ENCODE data around the gene STXBP4. TPM values are rescaled to one million over a fixed set of nuclear protein-coding genes. Genes with fewer than 3 reads are reported as not detected.

STXBP4 gene
- total RNA-seq, 1 experiment from 2014 or later = 12.0 TPM

DNA sequence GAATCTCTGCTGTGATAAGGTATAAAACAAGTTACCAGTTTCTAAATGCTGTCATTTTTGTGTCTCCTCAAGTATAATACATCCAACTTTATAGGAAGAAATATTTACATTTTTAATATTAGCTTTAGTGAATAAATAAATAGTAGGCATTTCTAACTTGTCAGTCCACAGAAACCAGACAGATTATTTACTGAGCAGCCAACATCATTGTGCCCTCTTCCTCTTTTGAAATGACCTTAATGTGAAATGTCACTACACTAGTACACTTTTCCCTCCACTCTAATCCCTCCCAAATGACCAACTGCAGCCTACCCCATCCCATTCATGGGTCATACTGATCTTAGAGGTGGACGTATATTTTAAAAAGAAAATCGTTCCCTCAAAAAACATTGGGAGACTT is 9.2 kb downstream of the STXBP4 start:
- intact Hi-C loops (cut with micrococcal nuclease; ENCODE audit: unreplicated experiment) = no loop called here
- H3K4me3 ChIP-seq = no peak overlapping the region
- no peaks in the 10 kb centered on the region for H3K4me1 ChIP-seq (replicated peaks; ENCODE audit: insufficient read depth)
- no peak overlapping the region for H2AFZ ChIP-seq
- no peaks in the 10 kb centered on the region for H4K20me1 ChIP-seq (ENCODE audit: insufficient read depth)
- H3K79me2 ChIP-seq (ENCODE audit: low read depth) = no peaks in the 10 kb centered on the region
- no peaks in the 10 kb centered on the region; the same call in 1 of the 2 replicates for H3K9me2 ChIP-seq (ENCODE audit: insufficient read depth)
- no peak overlapping the region for H3K4me2 ChIP-seq
- no peak for TF ChIP-seq EZH2 (IDR thresholded peaks at IDR 0.05; ENCODE audit: low read depth)
- TF ChIP-seq, protein P1, sequence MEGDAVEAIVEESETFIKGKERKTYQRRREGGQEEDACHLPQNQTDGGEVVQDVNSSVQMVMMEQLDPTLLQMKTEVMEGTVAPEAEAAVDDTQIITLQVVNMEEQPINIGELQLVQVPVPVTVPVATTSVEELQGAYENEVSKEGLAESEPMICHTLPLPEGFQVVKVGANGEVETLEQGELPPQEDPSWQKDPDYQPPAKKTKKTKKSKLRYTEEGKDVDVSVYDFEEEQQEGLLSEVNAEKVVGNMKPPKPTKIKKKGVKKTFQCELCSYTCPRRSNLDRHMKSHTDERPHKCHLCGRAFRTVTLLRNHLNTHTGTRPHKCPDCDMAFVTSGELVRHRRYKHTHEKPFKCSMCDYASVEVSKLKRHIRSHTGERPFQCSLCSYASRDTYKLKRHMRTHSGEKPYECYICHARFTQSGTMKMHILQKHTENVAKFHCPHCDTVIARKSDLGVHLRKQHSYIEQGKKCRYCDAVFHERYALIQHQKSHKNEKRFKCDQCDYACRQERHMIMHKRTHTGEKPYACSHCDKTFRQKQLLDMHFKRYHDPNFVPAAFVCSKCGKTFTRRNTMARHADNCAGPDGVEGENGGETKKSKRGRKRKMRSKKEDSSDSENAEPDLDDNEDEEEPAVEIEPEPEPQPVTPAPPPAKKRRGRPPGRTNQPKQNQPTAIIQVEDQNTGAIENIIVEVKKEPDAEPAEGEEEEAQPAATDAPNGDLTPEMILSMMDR (conservative IDR thresholded peaks at IDR 0.05) = no peak
- CTCF ChIA-PET = no interaction called here
- peaks cover 13% of the 10 kb centered on the region; the same call in 1 of the 2 replicates for H3K9me3 ChIP-seq (ENCODE audit: insufficient read depth, low read depth)
- no peaks in the 10 kb centered on the region for H3K27me3 ChIP-seq (ENCODE audit: insufficient read depth, low read depth)
- no TSS peak for BruUV-seq (replicated peaks)
- H3F3A ChIP-seq (ENCODE audit: insufficient read depth, low read depth) = no peaks in the 10 kb centered on the region
- H3K36me3 ChIP-seq (ENCODE audit: low read depth) = no peaks in the 10 kb centered on the region
- no peak for DNase-seq
- H3K27ac ChIP-seq = no peak overlapping the region
- POLR2A ChIA-PET (ENCODE audit: unreplicated experiment) = no interaction called here

DNA sequence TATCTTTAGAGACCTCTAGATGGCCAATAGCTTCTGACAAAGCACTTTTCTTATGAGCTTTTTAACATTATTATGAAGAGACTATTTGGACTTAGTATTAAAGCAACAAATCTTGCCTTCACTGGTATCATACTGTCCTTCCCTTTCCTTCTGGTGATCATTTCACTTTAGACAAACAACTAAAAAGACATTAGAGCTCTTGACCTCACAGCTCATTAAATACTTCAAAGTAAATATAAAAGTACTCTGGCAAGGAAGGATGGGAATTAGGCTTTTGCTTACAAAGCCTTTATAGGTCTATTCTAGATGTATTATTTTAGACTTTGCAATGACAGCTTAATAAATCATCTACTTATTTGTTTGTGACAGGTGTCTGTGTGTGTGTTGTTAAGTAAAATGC is 11.1 kb downstream of the STXBP4 start:
- no TSS peak for BruUV-seq (replicated peaks)
- H3K27me3 ChIP-seq (ENCODE audit: insufficient read depth, low read depth) = no peaks in the 10 kb centered on the region

DNA sequence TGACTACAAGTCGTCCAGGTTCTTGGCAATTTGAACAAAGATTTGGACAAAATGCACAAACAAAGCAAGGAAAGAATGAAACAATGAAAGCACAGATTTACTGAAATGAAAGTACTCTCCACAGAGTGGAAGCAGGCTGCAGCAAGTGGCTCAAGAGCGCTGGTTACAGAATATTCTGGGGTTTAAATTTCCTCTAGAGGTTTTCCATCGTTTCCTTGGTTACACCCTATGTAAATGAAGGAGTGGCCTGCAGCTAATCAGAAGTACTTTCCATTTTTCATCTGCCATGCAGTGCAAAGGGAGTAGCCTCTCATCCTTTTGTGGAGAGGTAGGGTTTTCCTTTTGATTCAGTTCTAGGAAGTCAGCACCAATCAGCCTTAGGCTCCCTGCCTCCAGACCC is 11.8 kb downstream of the STXBP4 start:
- Histone ChIP-seq H3K4me1 (replicated peaks; ENCODE audit: insufficient read depth) (no peaks in the 10 kb centered on the region), H3K9me3 (ENCODE audit: insufficient read depth, low read depth) (peaks cover 13% of the 10 kb centered on the region; the same call in 1 of the 2 replicates), H4K20me1 (ENCODE audit: insufficient read depth) (no peaks in the 10 kb centered on the region), H3K79me2 (ENCODE audit: low read depth) (no peaks in the 10 kb centered on the region), H3F3A (ENCODE audit: insufficient read depth, low read depth) (no peaks in the 10 kb centered on the region), H2AFZ (no peak overlapping the region), H3K9me2 (ENCODE audit: insufficient read depth) (no peaks in the 10 kb centered on the region; the same call in 1 of the 2 replicates), H3K27ac (no peak overlapping the region), H3K27me3 (ENCODE audit: insufficient read depth, low read depth) (no peaks in the 10 kb centered on the region), H3K4me2 (no peak overlapping the region), H3K4me3 (no peak overlapping the region), H3K36me3 (ENCODE audit: low read depth) (no peaks in the 10 kb centered on the region)
- no peak for TF ChIP-seq EZH2 (IDR thresholded peaks at IDR 0.05; ENCODE audit: low read depth)
- TF ChIP-seq, protein P1 (conservative IDR thresholded peaks at IDR 0.05) = no peak
- POLR2A ChIA-PET (ENCODE audit: unreplicated experiment) = no interaction called here
- CTCF ChIA-PET = no interaction called here
- intact Hi-C loops (cut with micrococcal nuclease; ENCODE audit: unreplicated experiment) = no loop called here
- DNase-seq = no peak
- BruUV-seq (replicated peaks) = no TSS peak

More for the DNA sequence above, 11.1 kb downstream of the STXBP4 start:
- H3K9me2 ChIP-seq (ENCODE audit: insufficient read depth) = no peaks in the 10 kb centered on the region; the same call in 1 of the 2 replicates
- ChIA-PET CTCF (no interaction called here), POLR2A (ENCODE audit: unreplicated experiment) (no interaction called here)
- H3F3A ChIP-seq (ENCODE audit: insufficient read depth, low read depth) = no peaks in the 10 kb centered on the region
- no peaks in the 10 kb centered on the region for H3K4me1 ChIP-seq (replicated peaks; ENCODE audit: insufficient read depth)
- no peaks in the 10 kb centered on the region for H3K79me2 ChIP-seq (ENCODE audit: low read depth)
- H2AFZ ChIP-seq = no peak overlapping the region
- TF ChIP-seq, protein P1 (conservative IDR thresholded peaks at IDR 0.05) = no peak
- no peak for TF ChIP-seq EZH2 (IDR thresholded peaks at IDR 0.05; ENCODE audit: low read depth)
- H3K9me3 ChIP-seq (ENCODE audit: insufficient read depth, low read depth) = peaks cover 13% of the 10 kb centered on the region; the same call in 1 of the 2 replicates
- no peaks in the 10 kb centered on the region for H3K36me3 ChIP-seq (ENCODE audit: low read depth)
- intact Hi-C loops (cut with micrococcal nuclease; ENCODE audit: unreplicated experiment) = no loop called here
- H3K27ac ChIP-seq = no peak overlapping the region
- H3K4me3 ChIP-seq = no peak overlapping the region
- no peaks in the 10 kb centered on the region for H4K20me1 ChIP-seq (ENCODE audit: insufficient read depth)
- H3K4me2 ChIP-seq = no peak overlapping the region
- DNase-seq = no peak
